ENCODE measurements around the gene HLF. TPM values are rescaled to one million over a fixed set of nuclear protein-coding genes. Genes with fewer than 3 reads are reported as not detected.

HLF gene
- total and polyA plus RNA-seq, 2 of the 4 experiments (the other 2 are of a cell fraction), result 0.18 TPM; not detected in 1

DNA sequence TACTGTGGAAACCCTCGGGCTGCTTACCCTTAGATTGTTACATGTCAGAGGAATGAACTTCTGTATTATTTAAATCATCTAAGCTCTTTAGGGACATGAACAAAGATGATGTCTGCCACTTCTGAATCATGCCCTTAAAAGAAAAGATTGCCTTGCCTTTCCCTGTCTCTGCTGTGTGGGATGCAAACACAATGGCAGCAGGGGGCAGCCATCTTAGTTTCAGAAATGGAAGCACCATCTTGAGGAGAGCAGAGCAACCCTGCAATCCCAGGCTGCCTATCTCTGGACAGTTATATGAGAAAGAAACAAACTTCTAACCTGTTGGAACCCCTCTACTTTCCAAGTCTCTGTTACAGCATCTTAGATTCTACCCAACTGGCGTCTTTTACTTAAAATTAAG, 16.7 kb upstream of the HLF start:
- Histone ChIP-seq H3K27me3 (ENCODE audit: control insufficient read depth, insufficient read depth, low read length) (no peaks in the 10 kb centered on the region), H3K79me1 (ENCODE audit: low read depth in 1 of 2, low read length in 2 of 2) (no peaks in the 10 kb centered on the region), H2BK120ac (ENCODE audit: low read depth, low read length) (no peak overlapping the region), H4K91ac (ENCODE audit: insufficient read depth, low read depth, low read length) (no peak overlapping the region), H2AK5ac (ENCODE audit: low read depth, low read length) (no peak overlapping the region), H3K9me3 (ENCODE audit: control insufficient read depth, insufficient read depth, low read length) (no peaks in the 10 kb centered on the region), H4K5ac (ENCODE audit: low read depth, low read length) (no peak overlapping the region), H3K4ac (ENCODE audit: low read depth, low read length) (no peak overlapping the region), H3K27ac (ENCODE audit: insufficient read depth, low read length) (no peak overlapping the region), H2AFZ (replicated peaks; ENCODE audit: low read length, poor library complexity) (no peak overlapping the region), H3K9me1 (ENCODE audit: insufficient read depth, low read length) (no peaks in the 10 kb centered on the region), H2BK5ac (ENCODE audit: low read depth, low read length, poor library complexity, severe bottlenecking) (no peak overlapping the region), H3K4me2 (ENCODE audit: low read depth, low read length) (no peak overlapping the region), H3K36me3 (ENCODE audit: control insufficient read depth, insufficient read depth, low read length) (no peaks in the 10 kb centered on the region), H3K4me3 (ENCODE audit: insufficient read depth, low read depth, low read length) (no peak overlapping the region), H3K18ac (ENCODE audit: low read depth, low read length) (no peak overlapping the region), H2BK15ac (ENCODE audit: low read depth, low read length) (no peak overlapping the region), H3K23ac (ENCODE audit: low read depth, low read length) (no peak overlapping the region), H4K20me1 (ENCODE audit: insufficient read depth, low read length) (no peaks in the 10 kb centered on the region), H3K14ac (replicated peaks; ENCODE audit: low read depth, low read length) (no peak overlapping the region), H2BK20ac (ENCODE audit: low read depth, low read length) (no peak overlapping the region), H3K9ac (ENCODE audit: low read depth, low read length) (no peak overlapping the region), H3K56ac (ENCODE audit: extremely low read depth, insufficient read depth, low read length) (no peak overlapping the region), H2AK9ac (replicated peaks; ENCODE audit: low read depth, low read length, poor library complexity) (no peak overlapping the region), H3K4me1 (ENCODE audit: control insufficient read depth, insufficient read depth, low read length) (no peaks in the 10 kb centered on the region), H4K8ac (ENCODE audit: low read depth in 2 of 2, low read length in 2 of 2) (no peak overlapping the region)
- dilution Hi-C loops (cut with HindIII; ENCODE audit: low sequenced_read_pairs, unreplicated experiment), result no loop called here
- WGBS, 2 experiments (ENCODE audit: extremely low coverage in 2 of 2, insufficient read length in 1 of 2), result no CpG with 5 or more reads among the region's 2 CpGs
- BruUV-seq (replicated peaks), result no TSS peak
- ChIA-PET CTCF (no interaction called here), POLR2A (ENCODE audit: unreplicated experiment) (no interaction called here)
- DNase-seq (no peak), ATAC-seq (ENCODE audit: low read depth) (no peak)
- TF ChIP-seq CEBPB (IDR thresholded peaks at IDR 0.05; ENCODE audit: low read depth, low read length), result no peak
- intact Hi-C loops (cut with micrococcal nuclease), result no loop called here
- in situ Hi-C loops (cut with MboI; ENCODE audit: low sequenced_read_pairs), result no loop called here

Measured in IMR-90 (cell line).